GM21381 (cell line): ENCODE measurements around the gene KRTAP19-4.
"Not testable (repeated sequence)": the region's sequence is repeated elsewhere in the genome, so short reads cannot be mapped to it uniquely, and the experiment has no call there.

ENCODE experiments used
- ATAC-seq: cut with Tn5 transposase; IDR thresholded peaks from one replicate; pipeline ENCODE4 v1.9.1; 2021; ENCODE audit warnings: mild to moderate bottlenecking, moderate library complexity; ENCODE audit not compliant: unreplicated experiment

Gene KRTAP19-4, protein sequence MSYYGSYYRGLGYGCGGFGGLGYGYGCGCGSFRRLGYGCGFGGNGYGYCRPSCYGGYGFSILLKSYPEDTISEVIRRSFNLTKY

DNA sequence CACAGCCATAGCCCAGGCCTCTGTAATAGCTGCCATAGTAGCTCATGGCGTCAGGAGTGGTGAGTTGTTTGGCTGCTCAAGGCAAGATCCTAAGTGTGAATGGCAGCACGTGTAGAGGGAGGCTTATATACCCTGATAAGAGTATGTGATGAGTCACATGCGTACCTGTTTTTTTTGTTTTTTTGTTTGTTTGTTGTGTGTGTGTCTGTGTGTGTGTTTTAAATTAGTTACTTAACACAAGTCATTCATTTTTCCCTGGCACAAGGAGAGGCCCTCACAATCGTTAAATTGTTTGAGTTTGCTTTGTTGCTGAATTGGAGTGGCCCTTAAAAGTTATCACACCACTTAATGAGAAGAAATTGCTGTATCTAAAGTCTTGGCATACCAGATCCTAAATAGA is at the start of gene KRTAP19-4:
Gene KRTAP19-4 (minus strand): TSS at position 101 of the 400 bp plus-strand sequence. CDS start 55 bp downstream, at position 46.
- ATAC-seq, result no peak

DNA sequence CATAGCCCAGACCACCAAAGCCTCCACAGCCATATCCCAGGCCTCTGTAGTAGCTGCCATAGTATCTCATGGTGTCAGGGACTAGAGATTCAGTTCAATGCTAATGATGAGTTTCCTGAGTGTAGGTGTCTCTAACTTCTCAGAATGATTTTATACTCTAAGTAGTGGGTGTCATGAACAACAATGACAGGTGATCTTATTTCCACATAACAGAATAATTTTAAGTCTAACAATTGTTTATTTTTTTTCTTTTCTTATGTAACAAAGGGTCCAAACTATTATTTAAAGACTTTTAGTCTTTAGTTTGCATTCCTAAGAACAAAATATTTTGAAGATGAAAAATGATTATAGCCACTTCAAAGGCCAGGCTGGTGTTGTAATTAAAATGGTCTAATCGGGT is 44.8 kb upstream of the KRTAP19-4 start, which contains the start of gene KRTAP19-6:
Gene KRTAP19-6 (minus strand): TSS at position 101 of the 400 bp plus-strand sequence. CDS start 31 bp downstream, at position 70.
- no peak for ATAC-seq

GRCh38 chr21:30518876-30519275 is 21.9 kb upstream of the KRTAP19-4 start:
- ATAC-seq, result no peak

DNA sequence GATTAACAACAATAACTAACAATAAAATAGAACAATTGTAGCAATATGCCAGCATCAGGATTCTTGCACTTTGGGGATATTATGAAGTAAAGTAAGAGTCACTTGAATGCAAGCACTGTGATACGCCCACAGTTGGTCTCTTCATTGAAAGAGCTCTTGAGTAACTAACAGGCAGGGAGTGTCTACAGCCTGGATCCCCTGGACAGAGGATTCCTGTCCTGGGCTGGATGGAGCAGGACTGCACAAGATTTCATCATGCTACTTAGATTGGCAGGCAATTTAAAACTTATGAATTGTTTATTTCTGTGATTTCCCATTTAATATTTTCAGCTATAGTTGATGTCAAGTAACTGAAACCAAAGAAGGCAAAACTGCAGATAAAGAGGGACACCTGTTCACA is 18.7 kb upstream of the KRTAP19-4 start:
- no peak for ATAC-seq

DNA sequence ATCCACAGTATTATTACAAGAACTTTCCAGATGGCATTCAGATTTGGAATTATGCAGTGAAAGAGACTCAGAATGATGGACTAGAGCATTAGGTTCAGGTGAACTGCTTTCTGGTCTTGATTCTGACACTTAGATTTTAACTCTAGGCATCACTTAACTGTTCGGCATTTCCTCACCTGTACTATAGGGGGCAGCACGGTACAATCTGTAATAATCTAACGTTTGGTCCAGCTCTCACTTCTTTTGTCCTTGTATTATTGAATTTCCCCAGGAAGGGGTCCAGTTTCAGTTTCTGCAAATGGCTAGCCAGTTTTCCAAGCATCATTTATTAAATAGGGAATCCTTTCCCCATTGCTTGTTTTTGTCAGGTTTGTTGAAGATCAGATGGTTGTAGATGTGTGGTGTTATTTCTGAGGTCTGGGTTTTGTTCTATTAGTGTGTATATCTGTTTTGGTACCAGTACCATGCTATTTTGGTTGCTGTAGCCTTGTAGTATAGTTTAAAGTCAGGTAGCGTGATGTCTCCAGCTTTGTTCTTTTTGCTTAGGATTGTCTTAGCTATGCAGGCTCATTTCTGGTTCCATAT is 8.7 kb upstream of the KRTAP19-4 start:
- ATAC-seq, result not testable (repeated sequence)

GRCh38 chr21:30502041-30502440 is 5.1 kb upstream of the KRTAP19-4 start, which contains the start of gene KRTAP19-5:
TSS of gene KRTAP19-5 (minus strand) at chr21:30502141. CDS start at chr21:30502090, 51 bp downstream.
- no peak for ATAC-seq

- ATAC-seq, result no peak
These were observed 5.0 kb downstream of the KRTAP19-4 start, which contains the start of gene KRTAP19-3 for GRCh38 chr21:30491963-30492428. TSS of gene KRTAP19-3 (minus strand) at chr21:30492013. CDS start at chr21:30491957, 56 bp downstream.

DNA sequence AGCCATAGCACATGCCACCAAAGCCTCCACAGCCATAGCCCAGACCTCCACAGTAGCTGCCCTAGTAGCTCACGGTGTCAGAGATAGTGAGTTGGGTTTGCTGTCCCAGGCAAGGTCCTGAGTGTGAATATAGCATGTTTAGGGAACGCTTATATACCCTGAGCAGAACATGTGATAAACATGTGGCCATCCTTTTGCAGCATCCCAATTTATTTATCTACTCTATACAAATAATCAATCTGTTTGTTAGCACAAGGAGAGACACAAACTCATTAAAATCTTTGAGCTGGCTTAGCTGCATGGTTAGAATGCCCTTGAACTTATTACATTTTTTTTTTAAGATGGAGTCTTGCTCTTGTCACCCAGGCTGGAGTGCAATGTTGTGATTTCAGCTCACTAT is 9.6 kb downstream of the KRTAP19-4 start, which contains the start of gene KRTAP19-2:
Gene KRTAP19-2 (minus strand): TSS at position 101 of the 400 bp plus-strand sequence. CDS start 88 bp downstream, at position 13.
- no peak for ATAC-seq

- ATAC-seq, result no peak
These were observed 10.8 kb downstream of the KRTAP19-4 start for GRCh38 chr21:30486180-30486579.

- no peak for ATAC-seq
These were observed 14.8 kb downstream of the KRTAP19-4 start for GRCh38 chr21:30482130-30482529.

DNA sequence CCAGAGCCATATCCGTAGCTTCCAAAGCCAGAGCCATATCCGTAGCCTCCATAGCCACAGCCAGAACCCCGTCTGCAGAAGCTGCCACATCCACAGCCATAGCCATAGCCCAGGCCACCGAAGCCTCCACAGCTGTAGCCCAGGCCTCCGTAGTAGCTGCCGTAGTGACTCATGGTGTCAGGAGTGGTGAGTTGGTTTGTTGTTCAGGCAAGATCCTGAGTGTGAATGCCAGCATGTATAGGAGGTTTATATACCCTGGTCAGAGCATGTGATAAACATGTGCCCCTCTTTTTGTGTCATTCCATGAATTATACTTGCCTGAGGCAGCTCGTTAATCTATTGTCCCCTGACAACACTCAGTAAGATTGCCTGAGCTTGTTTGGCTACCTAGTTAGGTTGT is 16.8 kb downstream of the KRTAP19-4 start, which contains the start of gene KRTAP19-1:
Gene KRTAP19-1 (minus strand): TSS at position 223 of the 400 bp plus-strand sequence. CDS start 50 bp downstream, at position 173.
- no peak for ATAC-seq

GRCh38 chr21:30479259-30479658 is 17.7 kb downstream of the KRTAP19-4 start:
- no peak for ATAC-seq

GRCh38 chr21:30478004-30478403 is 19.0 kb downstream of the KRTAP19-4 start:
- ATAC-seq, result no peak

GRCh38 chr21:30468900-30469714 is 27.9 kb downstream of the KRTAP19-4 start:
- ATAC-seq, result no peak

DNA sequence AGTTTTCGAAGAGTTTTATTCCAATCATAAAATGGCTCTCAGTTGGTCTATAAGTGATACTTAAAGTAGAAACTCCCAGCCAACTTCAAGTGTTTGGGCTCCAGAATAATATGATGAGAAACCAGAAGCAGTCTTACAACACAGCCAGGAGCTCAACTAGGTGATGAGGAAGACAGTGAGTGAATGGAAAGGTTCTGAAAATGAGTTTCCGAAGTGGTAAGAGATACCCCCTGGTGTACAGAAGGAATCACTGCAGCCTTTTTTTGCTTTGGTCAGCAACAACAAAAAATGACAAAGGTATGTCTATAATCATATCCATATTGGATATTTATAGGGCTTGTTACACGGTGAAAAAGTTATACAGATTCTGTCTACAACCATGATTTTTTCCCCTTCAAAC is 33.3 kb downstream of the KRTAP19-4 start:
- no peak for ATAC-seq

- no peak for ATAC-seq
These were observed 48.5 kb downstream of the KRTAP19-4 start for GRCh38 chr21:30448514-30448913.

GRCh38 chr21:30447056-30447455 is 49.9 kb downstream of the KRTAP19-4 start:
- no peak for ATAC-seq
